HG03280 (cell line): ENCODE results near the gene ROS1.

Experiments used
- ATAC-seq: cut with Tn5 transposase; IDR thresholded peaks from one replicate; pipeline ENCODE4 v1.9.1; 2021; ENCODE audit warnings: mild to moderate bottlenecking, moderate library complexity; ENCODE audit not compliant: unreplicated experiment

Gene ROS1

DNA sequence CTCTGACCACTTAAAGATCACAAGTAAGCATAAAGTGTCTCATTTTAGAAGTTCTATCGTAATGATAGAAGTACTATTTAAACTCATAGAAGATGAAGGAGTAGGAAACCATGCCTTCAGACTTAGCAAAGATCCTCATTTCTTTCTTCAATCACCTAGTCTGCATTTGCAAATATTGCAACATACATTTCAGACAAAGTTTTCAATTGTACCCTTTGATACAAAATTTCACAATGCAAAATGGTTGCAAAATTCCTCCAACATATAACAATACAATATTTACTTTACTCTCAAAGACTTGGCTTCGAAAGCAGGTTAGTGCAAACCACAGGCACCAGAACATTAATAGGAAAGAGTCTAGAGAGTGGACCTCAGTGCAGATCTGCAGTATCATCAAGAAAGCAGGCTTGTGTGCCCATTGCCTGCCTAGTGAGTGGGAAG lies 16.1 kb upstream of the ROS1 start:
- ATAC-seq = no peak

GRCh38 chr6:117440706-117441525 lies 15.2 kb upstream of the ROS1 start:
- ATAC-seq = no peak

GRCh38 chr6:117432273-117432672 lies 6.5 kb upstream of the ROS1 start:
- no peak for ATAC-seq

GRCh38 chr6:117423754-117424153 lies 2.0 kb downstream of the ROS1 start:
- ATAC-seq = no peak

GRCh38 chr6:117418320-117418719 lies 7.4 kb downstream of the ROS1 start:
- no peak for ATAC-seq

DNA sequence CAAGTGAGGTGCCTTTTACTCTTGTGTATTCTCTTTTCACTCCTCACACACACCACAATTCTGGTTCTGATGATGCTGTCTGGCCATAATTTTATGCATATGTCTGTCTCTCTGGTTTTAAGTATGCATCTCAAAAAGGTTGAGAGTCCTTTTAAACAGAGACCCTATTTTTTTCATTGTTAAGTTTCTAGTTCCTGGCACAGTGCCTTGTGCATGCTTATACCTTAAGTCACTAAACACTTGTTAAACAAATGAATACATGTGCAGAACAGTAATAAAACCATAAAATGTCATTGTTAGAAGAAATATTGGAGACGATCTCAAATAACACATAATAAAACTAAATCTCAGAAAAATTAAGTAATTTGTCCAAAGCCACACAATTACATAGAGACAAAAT lies 7.9 kb downstream of the ROS1 start:
- ATAC-seq = no peak

GRCh38 chr6:117414770-117415169 lies 11.0 kb downstream of the ROS1 start:
- ATAC-seq = no peak

GRCh38 chr6:117411474-117411873 lies 14.3 kb downstream of the ROS1 start:
- ATAC-seq = no peak

DNA sequence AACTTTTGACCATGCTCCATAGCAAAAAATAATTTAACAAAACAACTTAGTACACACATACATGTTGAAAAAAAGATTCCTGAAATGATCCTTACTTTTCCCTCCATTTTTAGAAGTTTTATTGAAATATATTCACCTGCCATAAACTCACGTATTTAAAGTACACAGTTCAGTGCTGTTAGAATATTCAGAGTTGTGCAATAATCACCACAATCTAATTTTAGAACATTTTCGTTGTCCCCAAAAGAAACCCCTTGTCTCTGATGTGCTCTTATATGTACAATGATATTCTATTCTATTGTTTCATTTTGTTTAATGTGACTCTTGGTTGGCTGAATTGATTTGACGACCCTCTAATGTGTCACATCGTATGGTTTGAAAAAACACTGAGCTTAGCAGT lies 15.9 kb downstream of the ROS1 start:
- ATAC-seq = no peak

GRCh38 chr6:117409420-117409819 lies 16.3 kb downstream of the ROS1 start:
- no peak for ATAC-seq

- no peak for ATAC-seq
Measured at GRCh38 chr6:117404548-117404947, 21.2 kb downstream of the ROS1 start.

DNA sequence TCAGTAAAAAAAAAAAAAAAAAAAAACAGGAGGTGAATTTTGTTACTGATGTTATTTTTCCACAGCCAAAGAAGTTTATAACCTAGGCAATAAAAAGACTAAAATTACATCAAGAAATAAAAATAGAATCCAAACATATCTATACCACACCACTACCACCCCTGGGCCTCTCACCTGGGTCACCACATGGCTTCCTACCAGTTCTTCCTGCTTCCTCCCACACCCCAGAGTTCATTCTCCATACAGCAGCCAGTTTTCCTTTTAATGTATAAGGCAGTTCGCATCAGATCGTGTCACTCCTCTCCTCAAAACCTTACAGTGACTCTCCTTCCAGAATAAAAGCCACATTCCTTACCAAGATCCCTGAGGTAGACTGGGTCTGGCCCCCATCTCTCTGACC lies 23.9 kb downstream of the ROS1 start:
- no peak for ATAC-seq

DNA sequence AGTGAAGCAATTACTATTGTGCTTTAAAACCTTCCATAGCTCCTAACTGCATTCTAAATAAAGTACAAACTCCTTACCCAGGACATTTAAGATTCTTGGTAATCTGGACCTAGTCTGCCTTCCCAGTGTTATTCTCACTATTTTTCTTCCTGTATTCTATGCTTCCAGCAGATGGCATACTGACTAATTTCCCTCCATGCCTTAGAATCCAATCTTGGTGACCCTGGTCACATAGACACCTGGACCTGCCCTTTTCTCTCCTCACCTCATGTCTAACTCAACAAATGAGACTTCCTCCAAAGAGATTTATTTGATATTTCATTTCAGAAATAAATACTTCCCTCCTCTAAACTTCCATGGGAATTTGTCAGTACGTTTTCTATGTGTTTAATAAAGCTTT lies 25.8 kb downstream of the ROS1 start:
- no peak for ATAC-seq

DNA sequence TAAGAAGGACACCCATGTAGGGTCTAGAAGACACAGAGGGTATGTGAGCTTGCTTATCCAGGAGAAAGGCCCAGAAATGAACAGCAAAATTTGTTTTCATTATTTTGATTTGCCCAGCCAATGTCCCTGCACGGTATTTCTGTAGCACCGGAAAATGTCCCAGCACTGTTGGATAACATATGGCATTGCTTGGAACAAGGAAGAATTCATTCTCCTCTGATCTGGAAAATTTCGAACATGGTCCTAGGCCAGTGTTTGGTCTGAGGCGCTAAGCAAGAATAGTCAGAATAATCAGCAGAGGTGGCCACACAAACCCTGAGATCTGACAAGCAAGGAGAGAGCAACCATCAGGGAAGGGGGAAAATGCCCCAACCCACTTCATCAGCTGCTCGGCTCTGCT lies 26.6 kb downstream of the ROS1 start:
- ATAC-seq = no peak

DNA sequence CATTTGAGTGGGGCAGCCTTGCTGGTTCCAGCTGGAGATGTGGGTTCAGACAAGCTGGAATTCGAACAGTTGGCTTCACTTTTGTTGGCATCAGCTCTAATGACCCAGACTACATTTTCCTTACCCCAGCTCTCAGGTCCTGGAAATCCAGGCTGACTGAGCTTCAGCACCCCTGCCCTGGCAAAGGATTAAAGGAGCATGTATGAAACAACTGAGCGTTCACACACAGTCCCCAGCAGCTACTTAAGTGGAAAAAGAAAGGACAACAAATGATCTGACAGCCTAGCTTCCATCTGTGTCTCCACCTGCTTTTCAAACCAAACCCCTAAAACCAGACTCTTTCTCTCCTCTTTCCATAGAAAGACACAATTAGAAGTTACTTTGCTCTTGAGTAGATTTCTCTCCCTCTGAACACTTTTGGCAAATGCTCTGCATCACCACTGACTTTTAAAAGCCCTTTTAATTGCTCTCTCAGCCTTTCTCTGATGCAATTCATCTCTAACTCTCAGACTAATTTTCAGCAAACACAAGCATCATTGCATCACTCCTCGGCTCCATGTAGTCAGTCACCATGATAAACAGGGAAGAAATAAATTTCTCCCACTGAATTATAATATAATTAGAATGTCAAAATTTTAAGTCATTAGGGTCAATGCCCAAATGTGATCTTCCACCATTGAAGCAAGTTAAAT lies 28.1 kb downstream of the ROS1 start:
- no peak for ATAC-seq

GRCh38 chr6:117396228-117396627 lies 29.5 kb downstream of the ROS1 start:
- ATAC-seq = no peak

DNA sequence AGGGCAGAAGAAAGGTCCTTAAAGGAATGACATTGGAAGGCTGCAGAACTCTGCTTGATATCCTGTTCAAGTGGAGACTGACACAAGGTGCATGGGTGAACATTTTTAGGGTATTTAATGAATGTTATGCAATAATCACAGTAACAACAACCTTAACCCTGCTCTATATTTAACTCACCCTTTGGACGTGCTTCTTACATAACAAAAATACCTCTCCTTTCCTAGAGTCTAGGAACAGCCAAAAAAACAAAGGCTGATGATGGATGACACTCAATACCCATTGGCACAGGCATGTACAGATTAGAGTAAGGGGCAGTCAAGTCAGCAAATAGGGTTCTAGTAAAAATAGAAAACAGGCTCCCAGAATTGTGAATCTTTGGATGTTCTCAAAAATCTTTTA lies 30.6 kb downstream of the ROS1 start:
- no peak for ATAC-seq

DNA sequence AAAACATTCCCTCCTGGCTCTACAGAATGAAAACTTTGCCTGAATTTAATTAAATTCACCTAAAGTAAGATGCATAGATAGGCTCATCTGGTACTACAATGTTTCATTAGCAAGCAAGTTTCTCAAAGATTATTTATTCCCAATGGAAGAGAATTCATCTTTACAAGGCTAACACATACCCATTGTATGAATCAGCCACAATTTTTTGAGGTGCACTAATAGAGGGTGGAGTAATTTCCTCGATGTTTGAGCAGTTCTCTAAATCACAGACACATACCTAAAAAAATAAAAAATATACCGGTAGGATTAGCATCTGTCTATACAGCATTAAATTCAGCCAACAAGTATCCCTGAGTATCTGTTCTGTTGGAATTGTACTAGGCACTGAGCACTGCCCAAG lies 32.7 kb downstream of the ROS1 start:
- no peak for ATAC-seq

GRCh38 chr6:117391874-117392583 lies 33.7 kb downstream of the ROS1 start:
- ATAC-seq = no peak

DNA sequence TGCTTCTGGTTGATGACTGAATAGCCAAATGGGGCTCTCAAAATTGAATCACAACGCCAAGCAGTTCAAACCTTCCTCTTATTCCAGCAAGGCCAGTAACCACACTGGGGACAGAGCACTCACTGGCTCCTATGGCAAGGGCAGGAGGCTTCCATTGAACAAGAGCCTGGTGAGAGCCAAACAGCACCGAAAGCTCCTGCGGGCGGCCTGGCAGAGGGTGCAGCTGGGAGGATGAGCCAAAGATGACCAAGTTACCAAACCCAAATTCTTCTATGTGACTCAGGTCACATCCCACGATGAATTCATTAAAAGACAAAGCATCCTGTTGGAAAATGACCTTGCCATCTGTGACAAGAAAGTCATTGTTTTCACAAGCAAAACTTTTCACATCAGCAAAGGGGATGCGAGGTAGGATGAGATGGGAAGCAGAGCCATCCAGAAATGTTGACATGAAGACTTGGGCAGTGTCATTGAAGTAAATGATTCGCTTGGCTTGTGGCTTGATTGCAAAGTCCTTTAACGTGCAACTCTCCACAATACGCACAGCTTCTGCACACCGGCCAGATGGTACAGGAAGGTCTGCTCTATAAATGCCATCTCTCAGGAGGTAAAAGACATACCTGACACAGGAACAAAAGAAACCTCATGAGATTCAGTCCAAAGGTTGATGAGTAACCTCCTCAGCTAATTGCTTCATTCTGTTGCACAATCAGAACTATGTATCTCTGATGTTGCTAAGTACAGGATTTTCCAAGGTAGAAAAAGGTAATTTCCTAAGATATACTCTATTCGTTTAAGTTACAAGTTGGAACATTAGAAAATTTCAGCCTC lies 36.3 kb downstream of the ROS1 start:
- no peak for ATAC-seq

DNA sequence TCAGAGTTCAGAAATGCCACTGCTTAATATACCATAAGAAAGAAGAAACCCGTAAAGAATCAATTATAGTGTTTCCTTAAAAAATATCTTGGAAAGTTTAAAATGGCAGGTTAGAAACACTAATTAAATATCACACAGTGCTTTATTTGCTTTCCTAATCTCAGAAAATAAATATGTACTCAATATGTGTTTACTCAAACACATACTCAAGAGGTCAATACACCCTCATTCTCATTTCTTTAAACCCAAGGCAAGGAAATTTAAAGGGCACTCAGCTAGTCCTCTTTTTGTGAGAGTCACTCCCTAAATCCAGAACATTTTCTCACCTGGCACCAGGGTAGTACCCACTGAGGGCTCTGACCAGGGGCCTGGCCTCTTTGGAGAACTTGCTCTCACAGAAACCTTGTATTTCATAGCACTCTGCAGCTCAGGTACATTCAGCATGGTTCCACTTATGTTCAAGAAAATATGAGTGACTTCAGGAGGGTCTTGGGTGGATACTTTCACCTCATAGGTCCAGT lies 38.2 kb downstream of the ROS1 start:
- ATAC-seq = no peak
